Skin of body (tissue), 2 donors: Measurements from ENCODE around the gene COQ8A. TPM values are rescaled to one million over a fixed set of nuclear protein-coding genes. Genes with fewer than 3 reads are reported as not detected.
"Not testable (repeated sequence)": the region's sequence is repeated elsewhere in the genome, so short reads cannot be mapped to it uniquely, and the experiment has no call there.

Source experiments
- DNase-seq: peaks from one replicate; lab custom pipeline; 2025; lab: John Stamatoyannopoulos, UW
- total RNA-seq: library from RNA; depleted of rRNA; stranded (reverse); fragments of >200 nt; gene quantifications from one replicate; pipeline ENCODE4 v1.2.3, GENCODE V29; 2014

Gene COQ8A
- total RNA-seq, 1 donor from 2014 or later = 31.4 TPM

GRCh38 chr1:226983992-226984364 lies 43.9 kb downstream of the COQ8A start:
- no peak for DNase-seq

GRCh38 chr1:226984521-226985238 lies 44.6 kb downstream of the COQ8A start:
- no peak for DNase-seq

- DNase-seq = no peak
Measured at GRCh38 chr1:226985239-226985838, 45.2 kb downstream of the COQ8A start.

- no peak for DNase-seq
Measured at GRCh38 chr1:226985839-226986463, 45.9 kb downstream of the COQ8A start.

- no peak for DNase-seq
Measured at GRCh38 chr1:226986496-226987178, 46.5 kb downstream of the COQ8A start.

GRCh38 chr1:226987179-226987536 lies 47.1 kb downstream of the COQ8A start:
- no peak for DNase-seq

- DNase-seq = no peak
Measured at GRCh38 chr1:226987623-226988333, 47.7 kb downstream of the COQ8A start.

GRCh38 chr1:226988334-226988666 lies 48.2 kb downstream of the COQ8A start:
- no peak for DNase-seq

GRCh38 chr1:226989085-226989920 lies 49.2 kb downstream of the COQ8A start:
- no peak for DNase-seq

GRCh38 chr1:226990133-226990716 lies 50.1 kb downstream of the COQ8A start:
- DNase-seq = no peak

GRCh38 chr1:226991920-226992319 lies 51.8 kb downstream of the COQ8A start:
- no peak for DNase-seq

GRCh38 chr1:226993814-226994585 lies 53.9 kb downstream of the COQ8A start:
- DNase-seq = no peak

- DNase-seq = no peak
Measured at GRCh38 chr1:226994586-226995364, 54.7 kb downstream of the COQ8A start.

- no peak for DNase-seq
Measured at GRCh38 chr1:226995365-226996332, 55.6 kb downstream of the COQ8A start.

- not testable (repeated sequence) for DNase-seq
Measured at GRCh38 chr1:226999579-226999978, 59.5 kb downstream of the COQ8A start.

- DNase-seq = no peak
Measured at GRCh38 chr1:227002531-227003049, 62.5 kb downstream of the COQ8A start.

GRCh38 chr1:227003165-227003564 lies 63.1 kb downstream of the COQ8A start:
- DNase-seq = no peak
